Testis (tissue), 2 donors: ENCODE measurements around the gene SMAD4.

Experiments used
- CTCF ChIP-seq, 3 experiments: fragments of 450-650 bp in 2 of 3; fragments of 200-600 bp in 1 of 3; sonication (generic) in 1 of 3; IDR thresholded peaks; one replicate each; pipeline ENCODE4 v1.5.1; 2016 to 2019; ENCODE audit warnings: antibody characterized with exemption in 3 of 3, mild to moderate bottlenecking in 2 of 3, moderate library complexity in 1 of 3
- POLR2A ChIP-seq: fragments of 450-650 bp; IDR thresholded peaks from one replicate; pipeline ENCODE4 v1.6.1; 2017; ENCODE audit warnings: antibody characterized with exemption, mild to moderate bottlenecking, moderate library complexity

GRCh38 chr18:51009072-51009471, 20.9 kb upstream of the SMAD4 start:
- TF ChIP-seq CTCF (IDR thresholded peaks at IDR 0.05) (no peak), POLR2A (no peak)
